AML-193 (cell line): ENCODE data around the gene LHX5.
A peak's percentile ranks its signal among the peaks of the same experiment; 100 is the strongest.

Experiments
- DNase-seq, 2 experiments: peaks; one replicate each; lab custom pipeline; 2025; lab: John Stamatoyannopoulos, UW

The LHX5 gene

GRCh38 chr12:113464852-113465719 lies 6.6 kb downstream of the LHX5 start:
- no peak for DNase-seq

DNA sequence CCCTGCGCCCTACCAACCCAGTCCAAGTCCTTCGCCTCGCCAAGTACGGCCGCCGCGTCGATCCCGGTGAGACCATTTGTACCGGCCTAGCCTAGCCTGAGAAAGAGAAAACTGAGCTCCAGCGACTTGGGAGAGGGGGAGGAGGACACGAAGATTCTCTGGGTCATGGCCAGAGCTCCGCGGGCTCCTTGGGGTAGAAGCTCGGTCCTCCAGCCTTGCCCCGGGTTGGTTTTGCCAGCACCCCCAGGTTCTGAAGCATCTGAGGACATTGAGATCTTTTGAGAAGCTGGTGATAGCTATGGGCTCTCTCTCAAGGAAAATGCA lies 7.3 kb downstream of the LHX5 start:
- no peak for DNase-seq

GRCh38 chr12:113463746-113464451 lies 7.8 kb downstream of the LHX5 start:
- no peak for DNase-seq

- DNase-seq = no peak
These were observed 8.5 kb downstream of the LHX5 start for GRCh38 chr12:113462998-113463745.

DNA sequence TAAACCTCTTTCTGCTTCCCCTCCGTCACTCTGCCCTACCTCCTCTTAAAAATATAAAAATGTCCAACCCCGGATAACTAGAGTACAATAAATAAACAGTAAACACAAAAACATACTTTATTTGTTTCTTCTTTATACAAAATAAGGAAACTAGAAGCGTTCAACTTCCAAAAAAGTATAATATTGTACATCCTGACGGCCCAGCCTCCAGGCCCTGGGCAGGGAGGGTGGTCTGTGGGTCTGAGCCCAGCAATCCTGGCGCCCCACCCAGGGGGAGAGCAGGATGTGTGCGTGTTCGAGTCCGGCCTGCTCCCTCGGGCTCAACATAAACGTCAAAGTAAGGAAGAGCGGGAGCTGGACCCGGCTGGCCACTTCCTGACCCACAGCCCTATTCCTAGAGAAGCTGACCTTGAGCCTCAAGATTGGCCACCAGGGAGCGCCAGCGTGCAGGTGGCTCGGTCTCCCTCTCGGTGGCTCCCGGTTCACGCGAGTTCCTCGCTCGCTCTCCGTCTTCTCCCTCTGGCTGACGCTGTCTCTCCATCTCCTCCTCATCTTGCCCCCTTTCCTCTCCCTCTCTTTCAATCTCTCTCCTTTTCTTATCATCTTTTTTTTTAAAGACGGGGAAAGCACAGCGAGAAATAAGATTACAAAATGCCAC lies 9.4 kb downstream of the LHX5 start:
- DNase-seq = peak; percentile 4 to 6

GRCh38 chr12:113461666-113462065 lies 10.0 kb downstream of the LHX5 start:
- DNase-seq = peak in 1 of 2 experiments; percentile 12

DNA sequence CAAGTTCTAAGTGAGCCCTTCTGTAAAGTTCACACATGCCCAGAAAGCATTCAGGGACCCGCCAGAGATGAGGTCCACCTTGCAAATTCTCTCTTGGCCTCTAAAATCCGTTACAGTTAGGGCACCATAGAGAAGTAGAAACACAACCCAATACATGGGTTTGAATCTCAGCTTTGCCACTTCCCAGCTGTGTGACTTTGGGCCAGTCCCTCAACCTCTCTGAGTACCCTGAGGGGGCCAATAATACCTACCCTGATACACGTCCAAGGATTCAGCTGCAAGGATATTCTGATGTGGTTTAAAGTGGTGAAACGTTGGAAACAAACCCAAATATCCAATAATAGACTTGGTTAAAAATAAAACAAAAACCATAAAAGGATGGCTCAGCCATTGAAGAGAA lies 11.7 kb downstream of the LHX5 start:
- DNase-seq = no peak

DNA sequence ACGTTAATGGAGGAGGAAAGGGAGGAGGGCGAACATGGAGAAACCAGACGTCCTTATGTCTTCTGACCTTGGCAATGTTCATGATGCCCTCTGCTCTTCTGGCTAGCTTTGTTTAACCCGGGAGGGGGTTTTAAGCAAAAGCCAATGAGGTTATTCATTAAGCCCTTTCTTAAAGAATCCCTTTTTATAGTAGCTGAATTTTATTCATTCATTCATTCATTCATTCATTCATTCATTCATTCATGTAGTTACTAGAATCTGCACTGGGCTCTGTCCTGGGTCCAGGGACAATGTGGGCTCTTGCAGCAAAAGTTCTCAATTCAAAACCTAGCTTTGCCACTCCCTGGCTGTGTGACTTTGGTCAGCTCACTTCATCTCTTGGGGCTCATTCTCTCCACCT lies 14.0 kb downstream of the LHX5 start:
- no peak for DNase-seq

DNA sequence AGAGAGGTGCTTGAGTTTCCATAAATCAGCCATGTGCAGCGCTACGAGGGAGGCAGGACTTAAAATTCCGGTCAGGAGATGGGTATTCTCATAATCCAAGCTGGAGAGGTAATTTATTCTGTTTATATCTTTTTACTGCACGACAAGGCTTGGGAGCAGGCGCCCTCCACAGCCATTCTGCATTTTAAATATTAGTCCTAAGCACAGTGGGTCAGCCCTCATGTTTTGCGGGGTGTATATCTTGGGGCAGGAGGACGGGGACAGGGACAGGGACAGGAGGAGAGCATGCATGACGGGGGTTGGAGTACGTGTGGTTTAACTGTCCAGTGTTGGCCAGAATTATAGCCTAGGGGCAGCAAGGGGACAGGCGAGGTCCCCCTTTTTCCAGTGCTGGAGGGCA lies 14.5 kb downstream of the LHX5 start:
- DNase-seq = no peak

DNA sequence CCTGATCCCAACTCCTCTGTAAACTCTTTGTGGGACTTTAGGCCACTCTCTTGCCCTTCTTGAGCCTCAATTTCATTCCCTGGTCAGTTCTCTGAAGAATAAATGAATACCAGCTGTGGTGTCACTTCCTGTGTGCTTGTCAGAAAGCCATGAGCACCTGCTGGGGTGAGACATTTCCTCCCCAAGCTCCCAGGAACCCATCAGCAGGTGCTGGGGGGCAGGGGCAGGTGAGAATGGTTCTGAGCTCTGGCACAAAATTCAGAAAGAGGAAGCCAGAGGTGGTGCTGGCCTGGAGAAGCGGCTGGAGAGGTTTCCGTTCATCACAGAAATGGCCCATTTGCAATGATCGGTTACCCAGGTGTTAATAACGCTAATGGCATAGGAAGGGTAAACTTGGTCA lies 14.9 kb downstream of the LHX5 start:
- no peak for DNase-seq

DNA sequence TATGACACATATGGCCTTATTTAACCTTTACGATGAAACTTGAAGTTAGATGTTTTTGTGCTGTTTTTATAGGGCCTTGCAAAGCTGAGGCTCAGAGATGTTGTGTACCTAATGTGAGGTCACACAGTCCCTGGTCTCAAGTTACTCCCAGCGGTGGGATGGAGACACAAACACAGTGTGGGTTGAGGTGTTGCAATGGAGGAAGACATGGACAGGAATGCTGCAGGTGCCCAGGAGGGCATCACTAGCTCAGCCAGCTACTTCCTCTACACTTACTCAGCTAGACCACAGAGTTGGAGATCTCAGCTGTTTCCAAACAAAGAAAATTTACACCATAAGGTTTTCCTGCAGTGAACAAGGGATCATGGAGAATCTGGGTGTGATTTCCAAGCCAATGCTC lies 15.5 kb downstream of the LHX5 start:
- no peak for DNase-seq

GRCh38 chr12:113453330-113453729 lies 18.3 kb downstream of the LHX5 start:
- DNase-seq = no peak

- DNase-seq = no peak
These were observed 19.2 kb downstream of the LHX5 start for GRCh38 chr12:113452458-113452857.

GRCh38 chr12:113449839-113450238 lies 21.8 kb downstream of the LHX5 start:
- no peak for DNase-seq

DNA sequence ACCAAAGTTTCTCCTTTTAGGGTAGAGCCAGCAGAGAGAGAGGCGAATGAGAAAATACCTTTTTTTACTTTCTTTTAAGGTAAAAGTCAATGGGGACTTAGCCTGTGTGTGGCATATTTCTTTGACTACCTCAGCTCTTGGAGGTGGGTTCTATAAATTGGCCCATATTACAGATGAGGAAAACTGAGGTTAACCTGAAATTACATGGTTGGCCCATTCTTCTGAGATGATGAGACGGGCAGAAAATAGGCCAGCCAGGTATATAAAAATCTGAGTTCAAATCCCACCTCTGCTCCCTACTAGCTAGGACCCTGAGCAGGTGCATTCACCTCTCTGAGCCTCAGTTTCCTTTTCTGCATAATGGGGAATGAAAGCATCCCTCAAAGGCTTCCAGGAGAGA lies 22.4 kb downstream of the LHX5 start:
- no peak for DNase-seq

DNA sequence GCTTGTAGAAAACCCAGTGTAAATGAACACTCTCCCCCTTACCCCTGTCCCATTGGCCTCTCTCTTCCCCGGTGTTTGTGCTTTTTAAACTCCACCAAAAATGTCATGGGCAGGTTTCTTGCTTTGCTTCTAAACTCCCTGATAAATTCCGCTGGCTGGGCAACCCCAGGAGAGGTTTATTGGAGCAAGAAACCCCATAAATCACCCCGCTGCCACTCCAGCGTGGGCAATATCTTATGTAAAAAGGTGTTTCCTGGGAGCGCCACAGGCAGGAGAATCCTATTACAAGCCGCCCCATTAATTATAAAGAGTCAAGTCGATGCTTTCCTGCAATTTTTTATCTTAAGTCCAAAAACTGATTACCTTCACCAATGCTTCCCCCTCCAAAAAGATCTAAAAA lies 22.8 kb downstream of the LHX5 start:
- no peak for DNase-seq

DNA sequence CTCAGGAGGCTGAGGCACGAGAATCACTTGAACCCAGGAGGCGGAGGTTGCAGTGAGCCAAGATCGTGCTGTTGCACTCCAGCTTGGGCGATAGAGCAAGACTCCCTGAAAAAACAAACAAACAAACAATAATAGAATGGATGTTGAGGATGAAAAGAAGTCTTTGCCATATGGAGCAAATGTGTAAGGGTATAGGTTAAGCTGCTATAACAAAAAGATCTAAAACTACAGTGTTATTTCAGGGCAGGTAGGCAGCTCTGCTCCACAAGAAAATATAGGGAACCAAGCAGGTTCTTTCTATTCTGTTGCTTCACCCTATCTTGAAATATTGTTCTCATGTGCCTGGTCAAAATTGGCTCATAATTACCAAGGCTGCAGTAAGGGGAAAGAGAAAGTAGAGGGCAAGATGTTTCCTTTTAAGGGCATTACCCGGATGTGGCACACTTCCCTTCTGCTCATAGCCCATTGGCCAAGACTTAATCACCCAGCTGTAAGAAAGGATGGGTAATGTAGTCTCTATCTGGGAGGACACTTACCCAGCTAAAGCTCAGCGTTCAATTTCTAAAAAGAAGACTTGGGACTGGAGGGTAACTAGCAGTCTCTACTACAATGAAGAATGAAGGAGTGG lies 26.0 kb downstream of the LHX5 start:
- DNase-seq = peak; percentile 21 to 59

GRCh38 chr12:113443030-113443539 lies 28.6 kb downstream of the LHX5 start:
- DNase-seq = no peak

DNA sequence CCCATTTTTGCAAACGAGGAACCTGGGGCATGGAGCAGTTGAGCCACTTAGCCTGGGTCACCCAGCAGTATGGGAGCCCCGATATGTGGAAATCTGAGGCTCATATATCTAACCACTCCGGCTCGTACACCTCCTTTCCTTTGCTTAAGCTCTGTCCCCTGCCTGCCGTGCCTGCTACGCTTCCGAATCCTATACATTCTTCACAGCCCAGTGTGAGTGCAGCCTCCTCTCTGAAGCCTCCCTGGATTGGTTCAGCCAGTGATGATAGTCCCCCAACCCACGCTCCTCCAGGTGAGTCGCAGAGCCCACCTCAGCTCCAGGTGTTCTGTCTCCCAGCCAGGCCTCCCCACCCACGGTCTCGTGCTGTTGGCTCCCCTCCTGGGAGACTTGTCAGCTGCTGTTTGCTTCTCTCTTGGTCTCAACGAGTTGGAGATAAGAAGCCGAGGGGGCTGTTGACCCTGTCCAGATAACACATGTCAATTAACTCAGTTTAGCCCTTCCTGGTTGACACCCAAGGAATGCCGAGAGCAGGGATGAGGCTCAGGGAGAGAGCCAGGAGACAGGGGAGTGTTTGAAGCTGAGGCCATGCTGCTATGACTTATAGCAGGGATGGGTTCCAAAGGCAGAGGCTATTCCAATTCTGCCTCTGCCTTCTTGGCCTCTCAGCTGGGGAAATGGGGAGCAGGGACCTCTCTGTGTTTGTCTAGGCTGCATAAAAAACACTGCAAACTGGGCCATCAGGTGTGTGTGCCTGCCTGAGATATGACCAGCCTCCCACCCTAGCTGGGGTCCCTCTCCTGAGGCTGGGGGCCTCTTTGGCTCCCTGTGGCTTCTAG lies 30.5 kb downstream of the LHX5 start:
- DNase-seq = no peak

DNA sequence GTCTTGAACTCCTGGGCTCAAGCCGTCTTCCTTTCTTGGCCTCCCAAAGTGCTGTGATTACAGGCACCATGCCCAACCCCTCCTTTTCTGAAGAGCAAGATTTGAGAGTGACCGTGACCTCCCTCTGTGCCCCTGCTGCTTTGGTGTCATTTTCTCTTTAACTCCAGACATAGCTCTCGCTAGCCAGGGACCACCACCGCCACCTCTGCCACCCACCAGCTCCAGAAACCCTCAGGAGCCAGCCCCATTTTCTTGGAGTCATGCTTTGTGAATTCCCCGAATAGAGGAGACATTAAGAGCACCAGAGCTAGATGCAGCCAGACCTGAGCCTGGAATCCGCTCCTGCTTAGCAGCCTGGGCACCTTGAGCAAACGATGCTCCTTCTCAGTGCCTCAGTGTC lies 31.3 kb downstream of the LHX5 start:
- DNase-seq = no peak

GRCh38 chr12:113439606-113440030 lies 32.1 kb downstream of the LHX5 start:
- DNase-seq = no peak
